ENCODE results near the gene TNRC6A. TPM values are rescaled to one million over a fixed set of nuclear protein-coding genes. Genes with fewer than 3 reads are reported as not detected.

TNRC6A gene
- total and polyA plus RNA-seq, 4 experiments from 2014 or later: 0.88 to 103 (median 63.3) TPM

DNA sequence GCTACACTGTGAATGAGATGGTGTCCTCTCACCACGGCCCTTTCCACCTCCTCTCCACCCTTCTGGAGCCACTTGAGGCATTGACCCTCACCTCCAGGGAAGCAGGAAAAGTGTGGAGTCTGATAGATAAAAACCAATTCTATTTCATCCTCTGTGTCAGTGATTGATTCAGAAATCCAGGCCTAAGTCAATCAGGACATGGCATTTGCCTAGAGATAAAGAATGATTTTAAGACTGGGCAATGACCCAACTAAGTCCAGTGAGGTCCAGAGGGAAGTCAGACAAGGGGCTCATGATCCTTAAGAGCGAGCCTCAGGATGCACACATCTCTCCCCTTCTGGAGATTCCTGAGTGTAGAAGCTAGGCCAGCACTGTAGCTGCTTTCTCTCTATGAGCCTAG is 41.1 kb upstream of the TNRC6A start:
- no peak for DNase-seq
- Histone ChIP-seq H3K9me3 (ENCODE audit: control insufficient read depth in 1 of 2, low read length in 2 of 2) (no peaks in the 10 kb centered on the region), H3K27ac (ENCODE audit: low read depth, low read length) (no peak overlapping the region), H3K4me3 (ENCODE audit: low read length in 2 of 2) (no peak overlapping the region), H3K4me1 (ENCODE audit: insufficient read depth, low read length) (no peaks in the 10 kb centered on the region), H3K27me3 (ENCODE audit: insufficient read depth, low read length) (no peaks in the 10 kb centered on the region), H3K36me3 (ENCODE audit: insufficient read depth, low read length) (no peaks in the 10 kb centered on the region)
- no peak overlapping the region for H3K27ac Mint-ChIP-seq
- ChIA-PET CTCF (ENCODE audit: partially characterized antibody) (interaction anchor here (1.7 kb wide), 1 partner anchor 171 kb away, joined by 5 read pairs; no protein-coding TSS in a partner anchor), POLR2A (ENCODE audit: partially characterized antibody) (no interaction called here)
- no peak overlapping the region for H3K4me3 Mint-ChIP-seq
- H3K27me3 Mint-ChIP-seq: peaks cover 5% of the 10 kb centered on the region in 2 donors
- H3K9me3 Mint-ChIP-seq: peaks cover 0 to 1% (median 0%) of the 10 kb centered on the region in 8 donors
- H3K36me3 Mint-ChIP-seq: peaks cover 0 to 3% of the 10 kb centered on the region in 2 donors
- peaks cover 0 to 2% (median 0%) of the 10 kb centered on the region in 4 donors for H3K4me1 Mint-ChIP-seq
- intact Hi-C loops (cut with micrococcal nuclease): no loop called here

DNA sequence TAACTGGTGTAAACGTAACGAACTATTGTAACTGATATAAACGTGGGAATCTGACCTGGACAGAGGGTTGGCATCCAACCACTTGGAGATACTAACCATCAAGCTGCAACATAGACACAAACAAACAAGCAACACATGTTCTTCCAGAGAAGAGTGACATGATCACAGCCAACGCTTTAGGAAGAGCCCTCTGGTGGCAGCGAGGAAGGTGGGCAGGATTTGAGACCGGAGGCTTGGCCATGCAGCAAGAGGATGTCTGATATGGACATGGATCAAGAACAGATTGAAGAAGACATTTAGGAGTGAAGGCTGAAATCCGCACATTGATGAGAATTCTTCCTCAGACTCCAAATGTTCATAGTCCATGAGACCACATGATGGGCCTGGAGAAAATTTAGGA is 40.3 kb upstream of the TNRC6A start:
- no peak overlapping the region for H3K4me3 Mint-ChIP-seq
- peaks cover 0 to 3% of the 10 kb centered on the region in 2 donors for H3K36me3 Mint-ChIP-seq
- DNase-seq: no peak
- Histone ChIP-seq H3K9me3 (ENCODE audit: control insufficient read depth in 1 of 2, low read length in 2 of 2) (no peaks in the 10 kb centered on the region), H3K27ac (ENCODE audit: low read depth, low read length) (no peak overlapping the region), H3K27me3 (ENCODE audit: insufficient read depth, low read length) (no peaks in the 10 kb centered on the region), H3K4me1 (ENCODE audit: insufficient read depth, low read length) (no peaks in the 10 kb centered on the region), H3K4me3 (ENCODE audit: low read length in 2 of 2) (no peak overlapping the region), H3K36me3 (ENCODE audit: insufficient read depth, low read length) (no peaks in the 10 kb centered on the region)
- no peak overlapping the region for H3K27ac Mint-ChIP-seq
- H3K4me1 Mint-ChIP-seq: peaks cover 0 to 2% (median 0%) of the 10 kb centered on the region in 4 donors
- peaks cover 0 to 1% (median 0%) of the 10 kb centered on the region in 8 donors for H3K9me3 Mint-ChIP-seq
- intact Hi-C loops (cut with micrococcal nuclease): no loop called here
- POLR2A ChIA-PET (ENCODE audit: partially characterized antibody): no interaction called here
- CTCF ChIA-PET (ENCODE audit: partially characterized antibody): interaction anchor here (0.7 to 1.7 kb wide), 2 partner anchors 172 to 388 kb away, joined by 4 to 5 read pairs; no protein-coding TSS in a partner anchor
- H3K27me3 Mint-ChIP-seq: peaks cover 5% of the 10 kb centered on the region in 2 donors

DNA sequence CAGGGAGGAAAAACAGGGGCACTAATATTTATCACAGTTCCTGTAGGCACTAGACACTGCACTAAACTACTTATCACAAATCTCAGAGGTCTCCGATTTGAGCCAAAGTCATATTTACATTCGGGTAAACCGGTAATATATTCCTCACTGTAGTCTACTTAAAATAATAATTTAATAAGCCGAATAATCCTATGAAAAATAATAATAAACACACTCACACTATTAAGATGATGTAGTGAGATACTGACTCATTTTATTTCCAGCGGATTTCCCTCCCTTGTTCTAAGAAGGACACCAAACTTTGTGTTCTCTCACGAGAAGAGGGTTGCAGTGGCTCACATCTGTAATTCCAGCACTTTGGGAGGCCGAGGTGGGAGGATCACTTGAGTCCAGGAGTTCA is 36.6 kb upstream of the TNRC6A start:
- Histone ChIP-seq H3K27ac (ENCODE audit: low read depth, low read length) (no peak overlapping the region), H3K9me3 (ENCODE audit: control insufficient read depth in 1 of 2, low read length in 2 of 2) (no peaks in the 10 kb centered on the region), H3K4me3 (ENCODE audit: low read length in 2 of 2) (no peak overlapping the region), H3K36me3 (ENCODE audit: insufficient read depth, low read length) (no peaks in the 10 kb centered on the region), H3K4me1 (ENCODE audit: insufficient read depth, low read length) (no peaks in the 10 kb centered on the region), H3K27me3 (ENCODE audit: insufficient read depth, low read length) (no peaks in the 10 kb centered on the region)
- ChIA-PET CTCF (ENCODE audit: partially characterized antibody) (no interaction called here), POLR2A (ENCODE audit: partially characterized antibody) (no interaction called here)
- Mint-ChIP-seq H3K4me1 (no peaks in the 10 kb centered on the region), H3K27ac (no peak overlapping the region), H3K9me3 (no peaks in the 10 kb centered on the region), H3K36me3 (no peaks in the 10 kb centered on the region), H3K4me3 (no peak overlapping the region), H3K27me3 (peaks cover 5% of the 10 kb centered on the region in 2 donors)
- intact Hi-C loops (cut with micrococcal nuclease): no loop called here
- no peak for DNase-seq

DNA sequence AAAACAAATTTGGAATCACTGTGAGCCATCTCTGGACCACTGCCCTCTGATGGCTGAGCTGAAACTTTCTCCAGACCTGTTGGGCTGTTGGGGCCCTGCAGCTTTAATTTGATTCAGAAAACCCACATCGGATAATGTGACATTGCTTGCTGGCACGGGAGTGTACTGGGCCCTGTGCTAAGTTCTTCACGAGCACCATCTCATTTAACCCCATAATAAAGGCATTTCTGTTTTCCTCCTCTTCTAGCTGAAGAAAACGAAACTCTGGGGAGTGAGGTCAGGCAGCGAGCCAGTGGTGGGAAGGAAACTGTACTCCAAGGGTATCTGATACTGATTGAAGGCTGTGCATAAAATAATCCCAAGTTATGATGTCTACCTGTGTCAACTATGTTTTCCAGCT is 34.5 kb upstream of the TNRC6A start:
- Mint-ChIP-seq H3K4me1 (no peaks in the 10 kb centered on the region), H3K36me3 (no peaks in the 10 kb centered on the region), H3K27ac (no peak overlapping the region), H3K9me3 (no peaks in the 10 kb centered on the region), H3K4me3 (no peak overlapping the region), H3K27me3 (peaks cover 2 to 3% of the 10 kb centered on the region in 2 donors)
- POLR2A ChIA-PET (ENCODE audit: partially characterized antibody): no interaction called here
- H3K36me3 ChIP-seq (ENCODE audit: insufficient read depth, low read length): no peaks in the 10 kb centered on the region
- no peaks in the 10 kb centered on the region for H3K9me3 ChIP-seq (ENCODE audit: control insufficient read depth in 1 of 2, low read length in 2 of 2)
- no peak for DNase-seq
- H3K27me3 ChIP-seq (ENCODE audit: insufficient read depth, low read length): no peaks in the 10 kb centered on the region
- CTCF ChIA-PET (ENCODE audit: partially characterized antibody): no interaction called here
- H3K4me3 ChIP-seq (ENCODE audit: low read length in 2 of 2): no peak overlapping the region
- intact Hi-C loops (cut with micrococcal nuclease): no loop called here
- H3K4me1 ChIP-seq (ENCODE audit: insufficient read depth, low read length): no peaks in the 10 kb centered on the region
- H3K27ac ChIP-seq (ENCODE audit: low read depth, low read length): no peak overlapping the region

DNA sequence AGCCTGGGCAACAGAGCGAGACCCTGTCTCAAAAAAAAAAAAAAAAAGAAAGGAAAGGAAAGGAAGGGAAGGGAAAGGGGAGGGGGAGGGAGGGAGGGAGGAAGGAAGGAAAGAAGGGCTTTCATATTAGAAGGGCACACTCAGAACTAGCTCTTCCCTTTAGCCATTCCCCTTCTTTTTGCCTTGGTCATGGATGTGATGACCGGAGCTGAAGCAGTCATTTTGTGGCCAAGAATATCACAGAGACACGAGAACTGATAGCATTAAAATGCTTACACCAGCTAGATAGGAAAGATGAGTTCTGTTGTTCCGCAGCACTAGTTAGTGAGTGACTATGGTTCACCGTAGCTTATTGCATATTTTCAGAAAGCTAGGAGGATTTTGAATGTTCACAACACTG is 32.8 kb upstream of the TNRC6A start:
- Histone ChIP-seq H3K36me3 (ENCODE audit: insufficient read depth, low read length) (no peaks in the 10 kb centered on the region), H3K4me3 (ENCODE audit: low read length in 2 of 2) (no peak overlapping the region), H3K27ac (ENCODE audit: low read depth, low read length) (no peak overlapping the region), H3K9me3 (ENCODE audit: control insufficient read depth in 1 of 2, low read length in 2 of 2) (no peaks in the 10 kb centered on the region), H3K4me1 (ENCODE audit: insufficient read depth, low read length) (no peaks in the 10 kb centered on the region), H3K27me3 (ENCODE audit: insufficient read depth, low read length) (no peaks in the 10 kb centered on the region)
- H3K36me3 Mint-ChIP-seq: no peaks in the 10 kb centered on the region
- no peak overlapping the region for H3K27ac Mint-ChIP-seq
- ChIA-PET POLR2A (ENCODE audit: partially characterized antibody) (interaction anchor here (0.6 kb wide), 1 partner anchor 32 kb away, joined by 3 read pairs; no protein-coding TSS in a partner anchor), CTCF (ENCODE audit: partially characterized antibody) (no interaction called here)
- intact Hi-C loops (cut with micrococcal nuclease): no loop called here
- no peaks in the 10 kb centered on the region for H3K9me3 Mint-ChIP-seq
- no peak for DNase-seq
- H3K4me1 Mint-ChIP-seq: no peaks in the 10 kb centered on the region
- H3K27me3 Mint-ChIP-seq: peaks cover 0 to 5% of the 10 kb centered on the region in 2 donors
- H3K4me3 Mint-ChIP-seq: no peak overlapping the region

DNA sequence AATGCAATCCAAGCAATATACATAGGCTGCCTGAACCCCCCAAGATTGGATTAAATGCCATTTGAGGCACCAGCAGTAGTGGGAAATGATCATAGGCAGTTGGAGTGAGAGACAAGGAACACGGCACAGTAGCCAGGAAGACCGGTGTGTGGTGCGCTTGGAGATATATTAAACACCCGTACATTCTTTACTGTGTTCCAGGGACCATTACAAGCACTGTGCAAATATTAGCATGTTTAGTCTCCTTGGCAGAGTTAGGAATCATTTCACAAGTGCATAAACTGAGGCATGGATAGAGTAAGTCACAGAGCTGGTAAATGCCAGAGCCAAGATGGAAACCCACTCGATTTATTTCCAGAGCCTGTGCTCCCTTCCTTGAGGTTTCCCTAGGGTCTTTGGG is 31.1 kb upstream of the TNRC6A start:
- ChIA-PET POLR2A (ENCODE audit: partially characterized antibody) (no interaction called here), CTCF (ENCODE audit: partially characterized antibody) (no interaction called here)
- no peak overlapping the region for H3K27ac ChIP-seq (ENCODE audit: low read depth, low read length)
- no peaks in the 10 kb centered on the region for H3K36me3 ChIP-seq (ENCODE audit: insufficient read depth, low read length)
- H3K27me3 Mint-ChIP-seq: peaks cover 0 to 7% of the 10 kb centered on the region in 2 donors
- H3K4me1 Mint-ChIP-seq: no peaks in the 10 kb centered on the region
- no peaks in the 10 kb centered on the region for H3K4me1 ChIP-seq (ENCODE audit: insufficient read depth, low read length)
- H3K27ac Mint-ChIP-seq: no peak overlapping the region
- H3K27me3 ChIP-seq (ENCODE audit: insufficient read depth, low read length): no peaks in the 10 kb centered on the region
- no peak for DNase-seq
- no peaks in the 10 kb centered on the region for H3K9me3 ChIP-seq (ENCODE audit: control insufficient read depth in 1 of 2, low read length in 2 of 2)
- no peaks in the 10 kb centered on the region for H3K36me3 Mint-ChIP-seq
- H3K4me3 Mint-ChIP-seq: no peak overlapping the region
- intact Hi-C loops (cut with micrococcal nuclease): no loop called here
- no peaks in the 10 kb centered on the region for H3K9me3 Mint-ChIP-seq
- no peak overlapping the region for H3K4me3 ChIP-seq (ENCODE audit: low read length in 2 of 2)

DNA sequence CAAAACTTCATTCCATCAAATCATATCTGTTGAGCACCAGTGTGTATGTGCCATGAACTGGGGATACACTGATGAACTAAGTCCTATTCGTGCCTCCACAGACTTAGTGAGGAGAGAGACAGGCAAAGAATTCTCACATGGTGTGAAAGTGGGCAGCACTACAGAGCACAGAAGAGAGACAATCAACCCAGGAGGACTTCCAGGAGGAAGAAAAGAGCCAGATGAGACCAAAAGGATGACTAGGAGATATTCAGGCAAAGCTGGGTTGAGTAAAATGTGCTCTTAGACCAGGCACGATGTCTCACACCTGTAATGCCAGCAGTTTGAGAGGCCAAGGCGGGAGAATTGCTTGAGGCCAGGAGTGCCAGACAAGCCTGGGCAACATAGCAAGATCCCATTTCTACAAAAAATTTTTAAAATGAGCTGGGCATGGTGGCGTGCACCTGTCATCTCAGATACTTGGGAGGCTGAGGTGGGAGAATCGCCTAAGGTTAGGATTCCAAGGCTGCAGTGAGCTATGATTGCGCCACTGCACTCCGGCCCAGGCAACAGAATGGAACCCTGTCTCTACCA is 30.2 kb upstream of the TNRC6A start:
- POLR2A ChIA-PET (ENCODE audit: partially characterized antibody): no interaction called here
- H3K9me3 ChIP-seq (ENCODE audit: control insufficient read depth in 1 of 2, low read length in 2 of 2): no peaks in the 10 kb centered on the region
- H3K4me1 ChIP-seq (ENCODE audit: insufficient read depth, low read length): no peaks in the 10 kb centered on the region
- Mint-ChIP-seq H3K4me1 (no peaks in the 10 kb centered on the region), H3K27ac (no peak overlapping the region), H3K9me3 (no peaks in the 10 kb centered on the region), H3K27me3 (peaks cover 0 to 7% of the 10 kb centered on the region in 2 donors), H3K36me3 (no peaks in the 10 kb centered on the region), H3K4me3 (no peak overlapping the region)
- H3K27ac ChIP-seq (ENCODE audit: low read depth, low read length): no peak overlapping the region
- H3K36me3 ChIP-seq (ENCODE audit: insufficient read depth, low read length): no peaks in the 10 kb centered on the region
- intact Hi-C loops (cut with micrococcal nuclease): no loop called here
- CTCF ChIA-PET (ENCODE audit: partially characterized antibody): no interaction called here
- no peak for DNase-seq
- no peaks in the 10 kb centered on the region for H3K27me3 ChIP-seq (ENCODE audit: insufficient read depth, low read length)
- no peak overlapping the region for H3K4me3 ChIP-seq (ENCODE audit: low read length in 2 of 2)

Measured in CD4-positive, alpha-beta memory T cell (primary cell).